Trophoblast cell (in vitro differentiated cells and primary cell): ENCODE measurements around the gene GALNT9.

ENCODE experiments used
- DNase-seq, 2 donors: peaks; one replicate each; pipeline ENCODE4 v3.0.0-alpha.2; 2016
- H2AFZ ChIP-seq: 2 replicates; pipeline ENCODE4 v1.6.1; 2013; ENCODE audit warnings: low read length, moderate library complexity, mild to moderate bottlenecking; ENCODE audit not compliant: insufficient read depth, poor library complexity
- H2AK5ac ChIP-seq: 2 replicates; pipeline ENCODE4 v1.6.1; 2013; ENCODE audit warnings: mild to moderate bottlenecking, low read length
- H2BK120ac ChIP-seq: 2 replicates; pipeline ENCODE4 v1.6.1; 2013; ENCODE audit warnings: low read length, mild to moderate bottlenecking, moderate library complexity; ENCODE audit not compliant: insufficient read depth, poor library complexity
- H2BK12ac ChIP-seq: 2 replicates; pipeline ENCODE4 v1.6.1; 2013; ENCODE audit warnings: mild to moderate bottlenecking, low read length, moderate library complexity
- H2BK5ac ChIP-seq: 2 replicates; pipeline ENCODE4 v1.6.1; 2013; ENCODE audit warnings: low read length, low read depth, moderate library complexity, mild to moderate bottlenecking; ENCODE audit not compliant: poor library complexity
- H3K14ac ChIP-seq: 2 replicates; pipeline ENCODE4 v1.6.1; 2013; ENCODE audit warnings: mild to moderate bottlenecking, low read length
- H3K18ac ChIP-seq: 2 replicates; pipeline ENCODE4 v1.6.1; 2013; ENCODE audit warnings: mild to moderate bottlenecking, low read length
- H3K23ac ChIP-seq: 2 replicates; pipeline ENCODE4 v1.6.1; 2013; ENCODE audit warnings: low read length
- H3K27ac ChIP-seq: 2 replicates; pipeline ENCODE4 v1.5.1; 2013; ENCODE audit warnings: low read depth, mild to moderate bottlenecking, inconsistent platforms, low read length, moderate library complexity
- H3K27me3 ChIP-seq: 2 replicates; pipeline ENCODE4 v1.6.1; 2013; ENCODE audit warnings: inconsistent platforms, mild to moderate bottlenecking, low read length, moderate library complexity; ENCODE audit not compliant: insufficient read depth
- H3K36me3 ChIP-seq, 2 experiments: 1 replicate in 1 of 2; 2 replicates in 1 of 2; pipeline ENCODE4 v1.6.1; 2013; ENCODE audit warnings: low read length in 2 of 2, mild to moderate bottlenecking in 2 of 2, moderate library complexity in 1 of 2; ENCODE audit not compliant: insufficient read depth in 2 of 2, control insufficient read depth in 1 of 2
- H3K4ac ChIP-seq: 2 replicates; pipeline ENCODE4 v1.6.1; 2013; ENCODE audit warnings: low read depth, mild to moderate bottlenecking, low read length, moderate library complexity
- H3K4me1 ChIP-seq, 2 experiments: 1 replicate in 1 of 2; 2 replicates in 1 of 2; pipeline ENCODE4 v1.6.1; 2013; ENCODE audit warnings: low read length in 2 of 2, mild to moderate bottlenecking in 2 of 2, moderate library complexity in 1 of 2; ENCODE audit not compliant: insufficient read depth in 2 of 2, control insufficient read depth in 1 of 2
- H3K4me2 ChIP-seq: 2 replicates; pipeline ENCODE4 v1.6.1; 2013; ENCODE audit warnings: inconsistent platforms, mild to moderate bottlenecking, low read length, moderate library complexity
- H3K4me3 ChIP-seq: 2 replicates; pipeline ENCODE4 v1.5.1; 2013; ENCODE audit warnings: mild to moderate bottlenecking, low read depth, low read length, inconsistent platforms
- H3K79me1 ChIP-seq: one replicate; pipeline ENCODE4 v1.6.1; 2013; ENCODE audit warnings: low read length
- H3K79me2 ChIP-seq: 2 replicates; pipeline ENCODE4 v1.6.1; 2013; ENCODE audit warnings: low read length, mild to moderate bottlenecking; ENCODE audit not compliant: control insufficient read depth, insufficient read depth, poor library complexity
- H3K9ac ChIP-seq: 2 replicates; pipeline ENCODE4 v1.6.1; 2013; ENCODE audit warnings: mild to moderate bottlenecking, low read length
- H3K9me3 ChIP-seq: 2 replicates; pipeline ENCODE4 v1.6.1; 2013; ENCODE audit warnings: low read depth, mild to moderate bottlenecking, control low read depth, inconsistent platforms, low read length; ENCODE audit not compliant: insufficient read depth
- H4K12ac ChIP-seq: 2 replicates; pipeline ENCODE4 v1.6.1; 2013; ENCODE audit warnings: low read depth, mild to moderate bottlenecking, low read length, moderate library complexity
- H4K8ac ChIP-seq: 2 replicates; pipeline ENCODE4 v1.6.1; 2013; ENCODE audit warnings: low read depth, mild to moderate bottlenecking, low read length, moderate library complexity
- H4K91ac ChIP-seq: one replicate; pipeline ENCODE4 v1.6.1; 2013; ENCODE audit warnings: low read depth, mild to moderate bottlenecking, low read length, moderate library complexity
- WGBS: extraction: QIAGEN DNeasy Blood & Tissue Kit; methylation state at CpG from one replicate; pipeline ENCODE4 v1.1.7; 2013; ENCODE audit warnings: missing lambda C conversion rate; ENCODE audit not compliant: insufficient read length, insufficient coverage; ENCODE audit errors: extremely low coverage; 5-methylcytosine and 5-hydroxymethylcytosine counted together

GALNT9 gene

GRCh38 chr12:132284827-132285741, 44.3 kb downstream of the GALNT9 start:
- no peak overlapping the region for H2BK5ac ChIP-seq
- H3K27me3 ChIP-seq: peaks cover 14% of the 10 kb centered on the region
- no peak overlapping the region for H2AFZ ChIP-seq
- no peak overlapping the region for H4K91ac ChIP-seq
- no peak overlapping the region for H3K27ac ChIP-seq
- peaks cover 26% of the 10 kb centered on the region for H3K9me3 ChIP-seq
- H4K8ac ChIP-seq: no peak overlapping the region
- H3K79me1 ChIP-seq: no peaks in the 10 kb centered on the region
- no peak overlapping the region for H3K4ac ChIP-seq
- no peak overlapping the region for H2BK12ac ChIP-seq
- no peak overlapping the region for H3K23ac ChIP-seq
- H2AK5ac ChIP-seq: no peak overlapping the region
- H3K18ac ChIP-seq: no peak overlapping the region
- H2BK120ac ChIP-seq: no peak overlapping the region
- no peak overlapping the region for H3K4me3 ChIP-seq
- no peak overlapping the region for H3K4me2 ChIP-seq
- H3K79me2 ChIP-seq: no peaks in the 10 kb centered on the region
- no peak overlapping the region for H4K12ac ChIP-seq
- H3K4me1 ChIP-seq: no peaks in the 10 kb centered on the region
- DNase-seq: no peak
- WGBS: no CpG with 5 or more reads among the region's 38 CpGs
- no peak overlapping the region for H3K14ac ChIP-seq
- H3K9ac ChIP-seq: no peak overlapping the region
- H3K36me3 ChIP-seq: no peaks in the 10 kb centered on the region

- H3K36me3 ChIP-seq: no peaks in the 10 kb centered on the region
- H2BK5ac ChIP-seq: no peak overlapping the region
- no peak overlapping the region for H3K4me2 ChIP-seq
- no peak overlapping the region for H2AFZ ChIP-seq
- peaks cover 18% of the 10 kb centered on the region for H3K9me3 ChIP-seq
- H4K8ac ChIP-seq: no peak overlapping the region
- no peak overlapping the region for H3K18ac ChIP-seq
- no peak overlapping the region for H2AK5ac ChIP-seq
- no CpG with 5 or more reads among the region's 33 CpGs for WGBS
- H3K27ac ChIP-seq: no peak overlapping the region
- no peak overlapping the region for H2BK12ac ChIP-seq
- no peak overlapping the region for H3K23ac ChIP-seq
- H3K4ac ChIP-seq: no peak overlapping the region
- DNase-seq: no peak
- H2BK120ac ChIP-seq: no peak overlapping the region
- no peaks in the 10 kb centered on the region for H3K79me2 ChIP-seq
- no peak overlapping the region for H4K12ac ChIP-seq
- no peak overlapping the region for H3K9ac ChIP-seq
- H3K4me3 ChIP-seq: no peak overlapping the region
- H3K79me1 ChIP-seq: no peaks in the 10 kb centered on the region
- no peak overlapping the region for H3K14ac ChIP-seq
- H3K4me1 ChIP-seq: no peaks in the 10 kb centered on the region
- no peak overlapping the region for H4K91ac ChIP-seq
- peaks cover 14% of the 10 kb centered on the region for H3K27me3 ChIP-seq
Observed at GRCh38 chr12:132284071-132284826, 45.1 kb downstream of the GALNT9 start.

- H3K27me3 ChIP-seq: peaks cover 14% of the 10 kb centered on the region
- no peaks in the 10 kb centered on the region for H3K36me3 ChIP-seq
- DNase-seq: no peak
- H3K4me1 ChIP-seq: no peaks in the 10 kb centered on the region
- no peak overlapping the region for H2AFZ ChIP-seq
- H4K12ac ChIP-seq: no peak overlapping the region
- no peak overlapping the region for H2BK120ac ChIP-seq
- no peak overlapping the region for H2BK12ac ChIP-seq
- no peak overlapping the region for H3K14ac ChIP-seq
- H3K4me2 ChIP-seq: no peak overlapping the region
- H3K9ac ChIP-seq: no peak overlapping the region
- WGBS: no CpG with 5 or more reads among the region's 39 CpGs
- H4K91ac ChIP-seq: no peak overlapping the region
- no peaks in the 10 kb centered on the region for H3K79me1 ChIP-seq
- no peak overlapping the region for H3K23ac ChIP-seq
- H4K8ac ChIP-seq: no peak overlapping the region
- peaks cover 15% of the 10 kb centered on the region for H3K9me3 ChIP-seq
- H3K27ac ChIP-seq: no peak overlapping the region
- H3K4ac ChIP-seq: no peak overlapping the region
- no peak overlapping the region for H2BK5ac ChIP-seq
- H3K79me2 ChIP-seq: no peaks in the 10 kb centered on the region
- H3K4me3 ChIP-seq: no peak overlapping the region
- no peak overlapping the region for H2AK5ac ChIP-seq
- H3K18ac ChIP-seq: no peak overlapping the region
Observed at GRCh38 chr12:132282950-132283771, 46.2 kb downstream of the GALNT9 start.
